ENCODE results near the gene BCO1.

BCO1 gene

GRCh38 chr16:81310045-81310644 is 71.7 kb downstream of the BCO1 start:
- in situ Hi-C loops (cut with MboI; ENCODE audit: low pct_unique_long_range_greater_than_20kb, low sequenced_read_pairs, unreplicated experiment): no loop called here
- DNase-seq (ENCODE audit: low spot score): no peak
- TF ChIP-seq CTCF (IDR thresholded peaks at IDR 0.05; ENCODE audit: extremely low read depth, insufficient read depth, missing control alignments): no peak

GRCh38 chr16:81311762-81312161 is 73.3 kb downstream of the BCO1 start:
- in situ Hi-C loops (cut with MboI; ENCODE audit: low pct_unique_long_range_greater_than_20kb, low sequenced_read_pairs, unreplicated experiment): no loop called here
- DNase-seq (ENCODE audit: low spot score): no peak
- no peak for TF ChIP-seq CTCF (IDR thresholded peaks at IDR 0.05; ENCODE audit: extremely low read depth, insufficient read depth, missing control alignments)

GRCh38 chr16:81313701-81314602 is 75.5 kb downstream of the BCO1 start:
- no peak for DNase-seq (ENCODE audit: low spot score)
- in situ Hi-C loops (cut with MboI; ENCODE audit: low pct_unique_long_range_greater_than_20kb, low sequenced_read_pairs, unreplicated experiment): no loop called here
- TF ChIP-seq CTCF (IDR thresholded peaks at IDR 0.05; ENCODE audit: extremely low read depth, insufficient read depth, missing control alignments): no peak

- no peak for TF ChIP-seq CTCF (IDR thresholded peaks at IDR 0.05; ENCODE audit: extremely low read depth, insufficient read depth, missing control alignments)
- DNase-seq (ENCODE audit: low spot score): peak; percentile 93
- in situ Hi-C loops (cut with MboI; ENCODE audit: low pct_unique_long_range_greater_than_20kb, low sequenced_read_pairs, unreplicated experiment): no loop called here
These were observed 76.2 kb downstream of the BCO1 start, which contains the start of gene GAN for GRCh38 chr16:81314603-81315270. GAN (plus strand) TSS chr16:81314962; CDS start chr16:81315114, 152 bp downstream.

GRCh38 chr16:81315271-81316175 is 77.0 kb downstream of the BCO1 start:
- TF ChIP-seq CTCF (IDR thresholded peaks at IDR 0.05; ENCODE audit: extremely low read depth, insufficient read depth, missing control alignments): peak; percentile 18
- in situ Hi-C loops (cut with MboI; ENCODE audit: low pct_unique_long_range_greater_than_20kb, low sequenced_read_pairs, unreplicated experiment): no loop called here
- DNase-seq (ENCODE audit: low spot score): peak; percentile 52

GRCh38 chr16:81316176-81316496 is 77.6 kb downstream of the BCO1 start:
- in situ Hi-C loops (cut with MboI; ENCODE audit: low pct_unique_long_range_greater_than_20kb, low sequenced_read_pairs, unreplicated experiment): no loop called here
- no peak for TF ChIP-seq CTCF (IDR thresholded peaks at IDR 0.05; ENCODE audit: extremely low read depth, insufficient read depth, missing control alignments)
- no peak for DNase-seq (ENCODE audit: low spot score)

Data from GM13977 (cell line).